BE2C (cell line): ENCODE data around the gene ADGRL3.

Source experiments
- DNase-seq: peaks from one replicate; pipeline ENCODE4 v3.0.0-alpha.2; 2020
- H3K27me3 ChIP-seq: fragments of 250-450 bp; sonication (Bioruptor Pico); 2 replicates; pipeline ENCODE4 v1.5.1; 2020; ENCODE audit warnings: mild to moderate bottlenecking
- H3K36me3 ChIP-seq: fragments of 250-450 bp; sonication (Bioruptor Pico); 2 replicates; pipeline ENCODE4 v1.5.1; 2020; ENCODE audit warnings: mild to moderate bottlenecking
- H3K4me1 ChIP-seq: fragments of 250-450 bp; sonication (Bioruptor Pico); 2 replicates; pipeline ENCODE4 v1.5.1; 2020
- H3K4me3 ChIP-seq: 2 replicates; pipeline ENCODE4 v1.5.1; 2011; ENCODE audit warnings: low read depth, low read length
- H3K9me3 ChIP-seq: fragments of 250-450 bp; sonication (Bioruptor Pico); 2 replicates; pipeline ENCODE4 v1.5.1; 2020
- TF ChIP-seq, protein P1 (sequence below): IDR thresholded peaks from 2 replicates; pipeline ENCODE4 v1.5.1; 2012; ENCODE audit warnings: mild to moderate bottlenecking, low read depth, low read length

Gene ADGRL3

DNA sequence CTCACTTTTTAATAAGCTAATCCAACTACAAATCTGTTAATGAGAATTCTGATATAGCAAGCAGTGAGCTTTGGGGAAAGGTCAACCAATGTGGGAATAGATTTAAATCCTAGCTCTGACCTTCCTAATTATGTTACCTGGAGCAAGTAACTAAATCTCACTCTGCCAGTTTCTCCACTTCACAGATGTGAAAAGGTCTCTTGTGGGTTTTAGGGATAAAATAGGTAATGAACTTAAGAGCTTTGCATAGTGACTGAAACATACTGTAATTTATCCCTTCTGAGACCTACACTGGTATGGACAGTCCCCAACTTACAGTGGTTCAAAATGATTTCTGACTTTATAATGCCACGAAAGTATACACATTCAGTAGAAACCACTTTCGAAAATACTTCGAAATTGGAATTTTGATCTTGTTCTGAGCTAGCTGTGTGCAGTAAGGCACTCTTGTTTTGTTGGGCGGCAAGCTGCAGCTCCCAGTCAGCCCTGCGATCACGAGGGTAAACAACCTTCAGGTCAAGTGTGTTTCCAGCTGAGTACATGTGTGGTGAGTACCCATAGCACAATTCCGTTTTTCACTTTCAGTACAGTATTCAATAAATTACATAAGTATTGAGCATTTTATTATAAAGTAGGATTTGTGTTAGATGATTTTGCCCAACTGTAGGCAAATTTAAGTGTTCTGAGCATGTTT lies 93.7 kb downstream of the ADGRL3 start:
- H3K9me3 ChIP-seq, result no peaks in the 10 kb centered on the region; the same call in 1 of the 2 replicates
- no peak overlapping the region for H3K4me3 ChIP-seq
- TF ChIP-seq, protein P1, sequence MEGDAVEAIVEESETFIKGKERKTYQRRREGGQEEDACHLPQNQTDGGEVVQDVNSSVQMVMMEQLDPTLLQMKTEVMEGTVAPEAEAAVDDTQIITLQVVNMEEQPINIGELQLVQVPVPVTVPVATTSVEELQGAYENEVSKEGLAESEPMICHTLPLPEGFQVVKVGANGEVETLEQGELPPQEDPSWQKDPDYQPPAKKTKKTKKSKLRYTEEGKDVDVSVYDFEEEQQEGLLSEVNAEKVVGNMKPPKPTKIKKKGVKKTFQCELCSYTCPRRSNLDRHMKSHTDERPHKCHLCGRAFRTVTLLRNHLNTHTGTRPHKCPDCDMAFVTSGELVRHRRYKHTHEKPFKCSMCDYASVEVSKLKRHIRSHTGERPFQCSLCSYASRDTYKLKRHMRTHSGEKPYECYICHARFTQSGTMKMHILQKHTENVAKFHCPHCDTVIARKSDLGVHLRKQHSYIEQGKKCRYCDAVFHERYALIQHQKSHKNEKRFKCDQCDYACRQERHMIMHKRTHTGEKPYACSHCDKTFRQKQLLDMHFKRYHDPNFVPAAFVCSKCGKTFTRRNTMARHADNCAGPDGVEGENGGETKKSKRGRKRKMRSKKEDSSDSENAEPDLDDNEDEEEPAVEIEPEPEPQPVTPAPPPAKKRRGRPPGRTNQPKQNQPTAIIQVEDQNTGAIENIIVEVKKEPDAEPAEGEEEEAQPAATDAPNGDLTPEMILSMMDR, result no peak
- H3K36me3 ChIP-seq, result no peaks in the 10 kb centered on the region
- H3K27me3 ChIP-seq, result no peaks in the 10 kb centered on the region
- no peak for DNase-seq
- no peaks in the 10 kb centered on the region for H3K4me1 ChIP-seq

DNA sequence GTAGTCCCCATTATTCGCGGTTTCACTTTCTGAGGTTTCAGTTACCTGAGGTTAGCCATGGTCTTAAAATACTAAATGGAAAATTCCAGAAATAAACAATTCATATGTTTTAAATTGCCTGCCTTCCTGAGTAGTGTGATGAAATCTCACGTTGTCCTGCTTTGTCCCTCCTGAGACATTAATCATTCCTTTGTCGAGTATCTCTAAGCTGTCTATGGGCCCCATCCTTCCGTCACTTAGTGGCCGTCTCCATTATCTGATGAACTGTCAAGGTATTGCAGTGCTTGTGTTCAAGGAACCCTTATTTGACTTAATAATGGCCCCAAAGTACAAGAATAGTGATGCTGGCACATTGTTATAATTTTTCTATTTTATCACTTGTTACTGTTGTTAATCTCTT lies 94.8 kb downstream of the ADGRL3 start:
- Histone ChIP-seq H3K4me3 (no peak overlapping the region), H3K4me1 (no peaks in the 10 kb centered on the region), H3K9me3 (no peaks in the 10 kb centered on the region; the same call in 1 of the 2 replicates), H3K36me3 (no peaks in the 10 kb centered on the region), H3K27me3 (no peaks in the 10 kb centered on the region)
- no peak for DNase-seq
- TF ChIP-seq, protein P1, result no peak

DNA sequence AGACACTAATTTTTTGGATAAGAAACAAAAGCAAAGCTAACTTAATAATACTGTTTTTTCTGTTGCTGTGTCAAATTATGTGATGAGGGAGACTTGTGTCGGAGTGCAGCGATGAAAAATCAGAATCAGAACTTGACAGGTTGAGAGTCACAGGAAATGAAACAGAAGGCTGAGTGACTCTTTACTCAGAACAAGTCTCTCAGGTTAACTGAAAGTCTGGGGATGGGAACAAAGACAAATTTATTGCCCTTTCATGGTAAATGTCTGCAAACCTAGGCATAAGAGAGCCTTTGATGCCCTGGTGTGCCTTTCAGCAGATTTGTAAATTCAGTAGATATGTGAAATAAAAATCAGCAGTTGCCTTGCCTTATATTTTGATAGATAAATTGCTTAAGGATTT lies 96.0 kb downstream of the ADGRL3 start:
- no peak for DNase-seq
- Histone ChIP-seq H3K4me1 (no peaks in the 10 kb centered on the region), H3K36me3 (no peaks in the 10 kb centered on the region), H3K4me3 (no peak overlapping the region), H3K9me3 (no peaks in the 10 kb centered on the region), H3K27me3 (no peaks in the 10 kb centered on the region)
- TF ChIP-seq, protein P1, result no peak

DNA sequence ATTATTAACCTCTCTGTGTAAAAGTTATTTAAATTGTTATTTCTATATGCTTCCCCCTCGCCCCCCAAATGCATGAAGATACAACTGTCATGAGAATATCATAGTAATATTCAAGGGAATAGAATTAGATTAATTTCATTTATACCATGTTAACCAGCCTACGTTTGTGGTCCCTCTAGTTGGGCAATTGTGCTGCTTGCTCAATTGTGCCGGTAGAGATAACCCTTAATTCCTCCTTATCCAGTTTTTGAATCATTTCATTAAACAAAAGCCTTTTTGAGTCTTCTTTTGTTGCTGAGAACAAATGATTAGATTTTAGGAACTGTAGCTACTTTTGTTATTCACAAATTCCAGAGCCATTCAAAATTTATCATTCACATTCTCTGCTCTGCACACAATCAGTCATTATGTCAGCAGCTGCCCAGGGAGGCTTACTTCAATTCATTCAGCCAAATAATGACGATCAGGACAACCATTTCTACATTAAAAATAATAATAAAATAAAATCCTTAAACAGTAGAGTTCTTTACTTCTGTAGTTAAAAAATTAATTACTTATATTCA lies 98.1 kb downstream of the ADGRL3 start:
- no peak overlapping the region for H3K4me3 ChIP-seq
- no peaks in the 10 kb centered on the region for H3K9me3 ChIP-seq
- H3K36me3 ChIP-seq, result no peaks in the 10 kb centered on the region
- TF ChIP-seq, protein P1, result no peak
- H3K27me3 ChIP-seq, result no peaks in the 10 kb centered on the region
- no peaks in the 10 kb centered on the region for H3K4me1 ChIP-seq
- no peak for DNase-seq

DNA sequence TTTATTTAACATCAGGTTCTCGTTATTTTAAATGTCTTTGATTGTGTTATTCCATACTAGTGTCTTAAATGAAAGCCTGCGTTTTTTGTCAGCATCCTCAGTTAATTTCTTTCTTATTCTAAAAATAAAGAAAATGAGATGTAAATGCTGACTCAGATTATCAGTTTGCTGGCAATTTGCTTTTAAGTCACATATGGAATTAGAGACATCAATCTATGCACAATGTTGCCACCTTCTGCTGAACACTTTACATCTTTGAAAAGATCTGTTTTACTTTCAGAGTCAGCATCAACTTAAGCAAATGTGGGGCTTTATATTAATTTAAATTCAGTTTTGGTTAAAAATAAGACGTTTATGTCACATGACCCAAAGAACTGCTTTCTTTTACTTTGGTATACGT lies 99.2 kb downstream of the ADGRL3 start:
- no peaks in the 10 kb centered on the region for H3K4me1 ChIP-seq
- H3K4me3 ChIP-seq, result no peak overlapping the region
- no peaks in the 10 kb centered on the region for H3K36me3 ChIP-seq
- no peaks in the 10 kb centered on the region for H3K27me3 ChIP-seq
- no peaks in the 10 kb centered on the region for H3K9me3 ChIP-seq
- DNase-seq, result no peak
- TF ChIP-seq, protein P1, result no peak

DNA sequence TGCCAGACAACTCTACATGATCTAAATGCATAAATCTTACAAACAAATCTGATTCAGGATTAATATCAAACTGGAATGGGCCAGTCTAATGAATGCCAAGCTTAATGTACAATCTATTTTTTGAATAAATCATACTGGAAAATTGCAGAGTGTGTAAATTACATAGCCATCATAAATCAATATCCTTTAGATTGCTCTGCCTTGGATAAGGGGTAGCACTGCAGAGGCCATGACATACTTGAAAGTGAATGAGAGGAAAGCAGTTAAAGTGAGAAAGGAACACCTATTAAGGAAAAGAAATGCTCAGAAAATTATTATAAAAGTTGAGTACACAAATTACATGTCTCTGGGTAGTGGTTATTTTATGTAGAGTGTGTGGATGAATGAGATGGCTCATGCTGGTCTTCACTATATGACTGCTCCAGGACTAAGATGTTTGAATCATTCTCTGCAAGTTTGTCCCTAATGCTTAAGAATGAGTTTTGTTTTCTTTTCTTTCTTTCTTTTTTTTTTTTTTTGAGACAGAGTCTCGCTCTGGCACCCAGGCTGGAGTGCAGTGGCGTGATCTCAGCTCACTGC lies 100.2 kb downstream of the ADGRL3 start:
- TF ChIP-seq, protein P1, result no peak
- H3K9me3 ChIP-seq, result no peaks in the 10 kb centered on the region
- no peak overlapping the region for H3K4me3 ChIP-seq
- no peaks in the 10 kb centered on the region for H3K27me3 ChIP-seq
- H3K4me1 ChIP-seq, result no peaks in the 10 kb centered on the region
- no peak for DNase-seq
- no peaks in the 10 kb centered on the region for H3K36me3 ChIP-seq
